H1 (cell line): ENCODE measurements around the gene NBAS. TPM values are rescaled to one million over a fixed set of nuclear protein-coding genes. Genes with fewer than 3 reads are reported as not detected.

ENCODE experiments used
- BACH1 ChIP-seq: IDR thresholded peaks from 2 replicates; pipeline ENCODE4 v1.6.1; 2012; ENCODE audit warnings: low read length, improper control_type of control experiment
- BCL11A ChIP-seq, 2 experiments: IDR thresholded peaks; one replicate each; pipeline ENCODE4 v1.6.1; 2011; ENCODE audit warnings: low read depth in 2 of 2, low read length in 2 of 2, mild to moderate bottlenecking in 2 of 2
- HDAC6 ChIP-seq: IDR thresholded peaks from one replicate; pipeline ENCODE4 v1.7.1; 2012; ENCODE audit warnings: low read depth, mild to moderate bottlenecking, inconsistent platforms, low read length, moderate library complexity
- KDM5A ChIP-seq: fragments of 200-600 bp; IDR thresholded peaks from 2 replicates; pipeline ENCODE4 v1.7.1; 2012; ENCODE audit warnings: mild to moderate bottlenecking, low read length, inconsistent platforms, mixed read lengths
- POLR2AphosphoS5 ChIP-seq: IDR thresholded peaks from 2 replicates; pipeline ENCODE4 v1.6.1; 2011; ENCODE audit warnings: low read depth, low read length
- POU5F1 ChIP-seq: IDR thresholded peaks from 2 replicates; pipeline ENCODE4 v1.6.1; 2011; ENCODE audit warnings: low read depth, mild to moderate bottlenecking, low read length, moderate library complexity
- SIX5 ChIP-seq: IDR thresholded peaks from 2 replicates; pipeline ENCODE4 v1.6.1; 2011; ENCODE audit warnings: mild to moderate bottlenecking, low read depth, low read length
- ZNF274 ChIP-seq: IDR thresholded peaks from 2 replicates; pipeline ENCODE4 v1.7.0; 2012; ENCODE audit warnings: low read length, borderline replicate concordance; ENCODE audit errors: extremely low read depth
- polyA plus RNA-seq, 7 experiments: library from polyadenylated mRNA; depleted of rRNA in 3 of 7; stranded (reverse) in 5 of 7; unstranded in 2 of 7; fragments of >200 nt in 5 of 7; fragments of 200-250 nt in 2 of 7; gene quantifications; 1 replicate in 5 of 7; 2 replicates in 1 of 7; 4 replicates in 1 of 7; pipeline versions ENCODE4 v1.2.1 to v1.2.3, GENCODE V29; 2011 to 2013; ENCODE audit warnings: missing spikeins in 2 of 7, mixed read lengths in 2 of 7
- total RNA-seq: library from RNA; stranded (reverse); fragmentation: NEBNext Ultra II Directional; extraction: Animal tissue kit (Norgen Biotek cat#: 25700); gene quantifications from 2 replicates; pipeline ENCODE4 v1.2.1, GENCODE V29; 2021
- TF ChIP-seq, protein P1 (sequence below): fragments of 300-600 bp; sonication (generic); IDR thresholded peaks from 2 replicates; pipeline ENCODE4 v1.7.1; 2012; ENCODE audit warnings: low read length, moderate library complexity, mild to moderate bottlenecking, inconsistent platforms; ENCODE audit not compliant: insufficient replicate concordance

Gene NBAS
- total and polyA plus RNA-seq, 2 of the 8 experiments (the other 6 are each of a cell fraction or from before 2014, with no cell fraction given): 19.6 to 34.8 TPM

DNA sequence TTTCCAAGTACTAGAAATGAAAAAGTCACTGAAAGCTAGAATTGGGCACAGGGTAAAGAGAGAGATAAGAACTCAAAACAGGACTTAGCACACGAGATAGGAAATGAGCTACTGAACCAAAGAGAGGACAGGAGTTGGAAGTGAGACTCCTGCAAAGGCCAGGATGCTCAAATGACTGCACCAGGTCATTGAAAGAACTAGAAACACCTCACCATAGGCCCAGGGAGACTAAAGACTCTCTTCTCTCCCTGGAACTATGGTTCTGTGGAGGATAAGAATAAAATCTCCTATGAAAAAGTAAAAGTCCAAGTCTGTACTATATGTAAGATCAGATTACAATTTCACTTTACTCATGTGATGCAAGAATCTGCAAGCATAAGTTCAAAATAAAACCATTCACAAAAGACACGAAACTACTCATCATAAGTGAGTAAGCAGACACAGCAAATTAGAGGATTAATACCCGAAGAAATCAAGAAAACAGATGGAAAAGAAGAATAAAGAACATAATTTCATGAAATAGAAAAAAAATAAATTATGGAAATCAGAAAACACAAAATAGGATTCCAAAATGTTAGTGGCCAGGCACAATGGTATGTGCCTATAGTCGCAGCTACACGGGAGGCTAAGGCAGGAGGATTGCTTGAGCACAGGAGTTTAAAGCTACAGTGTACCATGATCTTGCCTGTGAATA lies 6.5 kb downstream of the NBAS start (continued):
- TF ChIP-seq, protein P1, sequence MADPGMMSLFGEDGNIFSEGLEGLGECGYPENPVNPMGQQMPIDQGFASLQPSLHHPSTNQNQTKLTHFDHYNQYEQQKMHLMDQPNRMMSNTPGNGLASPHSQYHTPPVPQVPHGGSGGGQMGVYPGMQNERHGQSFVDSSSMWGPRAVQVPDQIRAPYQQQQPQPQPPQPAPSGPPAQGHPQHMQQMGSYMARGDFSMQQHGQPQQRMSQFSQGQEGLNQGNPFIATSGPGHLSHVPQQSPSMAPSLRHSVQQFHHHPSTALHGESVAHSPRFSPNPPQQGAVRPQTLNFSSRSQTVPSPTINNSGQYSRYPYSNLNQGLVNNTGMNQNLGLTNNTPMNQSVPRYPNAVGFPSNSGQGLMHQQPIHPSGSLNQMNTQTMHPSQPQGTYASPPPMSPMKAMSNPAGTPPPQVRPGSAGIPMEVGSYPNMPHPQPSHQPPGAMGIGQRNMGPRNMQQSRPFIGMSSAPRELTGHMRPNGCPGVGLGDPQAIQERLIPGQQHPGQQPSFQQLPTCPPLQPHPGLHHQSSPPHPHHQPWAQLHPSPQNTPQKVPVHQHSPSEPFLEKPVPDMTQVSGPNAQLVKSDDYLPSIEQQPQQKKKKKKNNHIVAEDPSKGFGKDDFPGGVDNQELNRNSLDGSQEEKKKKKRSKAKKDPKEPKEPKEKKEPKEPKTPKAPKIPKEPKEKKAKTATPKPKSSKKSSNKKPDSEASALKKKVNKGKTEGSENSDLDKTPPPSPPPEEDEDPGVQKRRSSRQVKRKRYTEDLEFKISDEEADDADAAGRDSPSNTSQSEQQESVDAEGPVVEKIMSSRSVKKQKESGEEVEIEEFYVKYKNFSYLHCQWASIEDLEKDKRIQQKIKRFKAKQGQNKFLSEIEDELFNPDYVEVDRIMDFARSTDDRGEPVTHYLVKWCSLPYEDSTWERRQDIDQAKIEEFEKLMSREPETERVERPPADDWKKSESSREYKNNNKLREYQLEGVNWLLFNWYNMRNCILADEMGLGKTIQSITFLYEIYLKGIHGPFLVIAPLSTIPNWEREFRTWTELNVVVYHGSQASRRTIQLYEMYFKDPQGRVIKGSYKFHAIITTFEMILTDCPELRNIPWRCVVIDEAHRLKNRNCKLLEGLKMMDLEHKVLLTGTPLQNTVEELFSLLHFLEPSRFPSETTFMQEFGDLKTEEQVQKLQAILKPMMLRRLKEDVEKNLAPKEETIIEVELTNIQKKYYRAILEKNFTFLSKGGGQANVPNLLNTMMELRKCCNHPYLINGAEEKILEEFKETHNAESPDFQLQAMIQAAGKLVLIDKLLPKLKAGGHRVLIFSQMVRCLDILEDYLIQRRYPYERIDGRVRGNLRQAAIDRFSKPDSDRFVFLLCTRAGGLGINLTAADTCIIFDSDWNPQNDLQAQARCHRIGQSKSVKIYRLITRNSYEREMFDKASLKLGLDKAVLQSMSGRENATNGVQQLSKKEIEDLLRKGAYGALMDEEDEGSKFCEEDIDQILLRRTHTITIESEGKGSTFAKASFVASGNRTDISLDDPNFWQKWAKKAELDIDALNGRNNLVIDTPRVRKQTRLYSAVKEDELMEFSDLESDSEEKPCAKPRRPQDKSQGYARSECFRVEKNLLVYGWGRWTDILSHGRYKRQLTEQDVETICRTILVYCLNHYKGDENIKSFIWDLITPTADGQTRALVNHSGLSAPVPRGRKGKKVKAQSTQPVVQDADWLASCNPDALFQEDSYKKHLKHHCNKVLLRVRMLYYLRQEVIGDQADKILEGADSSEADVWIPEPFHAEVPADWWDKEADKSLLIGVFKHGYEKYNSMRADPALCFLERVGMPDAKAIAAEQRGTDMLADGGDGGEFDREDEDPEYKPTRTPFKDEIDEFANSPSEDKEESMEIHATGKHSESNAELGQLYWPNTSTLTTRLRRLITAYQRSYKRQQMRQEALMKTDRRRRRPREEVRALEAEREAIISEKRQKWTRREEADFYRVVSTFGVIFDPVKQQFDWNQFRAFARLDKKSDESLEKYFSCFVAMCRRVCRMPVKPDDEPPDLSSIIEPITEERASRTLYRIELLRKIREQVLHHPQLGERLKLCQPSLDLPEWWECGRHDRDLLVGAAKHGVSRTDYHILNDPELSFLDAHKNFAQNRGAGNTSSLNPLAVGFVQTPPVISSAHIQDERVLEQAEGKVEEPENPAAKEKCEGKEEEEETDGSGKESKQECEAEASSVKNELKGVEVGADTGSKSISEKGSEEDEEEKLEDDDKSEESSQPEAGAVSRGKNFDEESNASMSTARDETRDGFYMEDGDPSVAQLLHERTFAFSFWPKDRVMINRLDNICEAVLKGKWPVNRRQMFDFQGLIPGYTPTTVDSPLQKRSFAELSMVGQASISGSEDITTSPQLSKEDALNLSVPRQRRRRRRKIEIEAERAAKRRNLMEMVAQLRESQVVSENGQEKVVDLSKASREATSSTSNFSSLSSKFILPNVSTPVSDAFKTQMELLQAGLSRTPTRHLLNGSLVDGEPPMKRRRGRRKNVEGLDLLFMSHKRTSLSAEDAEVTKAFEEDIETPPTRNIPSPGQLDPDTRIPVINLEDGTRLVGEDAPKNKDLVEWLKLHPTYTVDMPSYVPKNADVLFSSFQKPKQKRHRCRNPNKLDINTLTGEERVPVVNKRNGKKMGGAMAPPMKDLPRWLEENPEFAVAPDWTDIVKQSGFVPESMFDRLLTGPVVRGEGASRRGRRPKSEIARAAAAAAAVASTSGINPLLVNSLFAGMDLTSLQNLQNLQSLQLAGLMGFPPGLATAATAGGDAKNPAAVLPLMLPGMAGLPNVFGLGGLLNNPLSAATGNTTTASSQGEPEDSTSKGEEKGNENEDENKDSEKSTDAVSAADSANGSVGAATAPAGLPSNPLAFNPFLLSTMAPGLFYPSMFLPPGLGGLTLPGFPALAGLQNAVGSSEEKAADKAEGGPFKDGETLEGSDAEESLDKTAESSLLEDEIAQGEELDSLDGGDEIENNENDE: no peak
- TF ChIP-seq POU5F1 (no peak), BACH1 (no peak), KDM5A (no peak), POLR2AphosphoS5 (no peak), ZNF274 (no peak), HDAC6 (no peak), BCL11A (IDR thresholded peaks at IDR 0.05; ENCODE audit: low read depth in 2 of 2, low read length in 2 of 2) (no peak), SIX5 (no peak)
